Panc1 (cell line): Measurements from ENCODE around the gene RAB28. TPM values are rescaled to one million over a fixed set of nuclear protein-coding genes. Genes with fewer than 3 reads are reported as not detected.

ENCODE experiments used
- ATAC-seq: fragments of 200-7000 bp; cut with Tn5 transposase; 2 replicates; pipeline ENCODE4 v1.9.1; 2020; ENCODE audit warnings: mild to moderate bottlenecking, moderate library complexity
- BruUV-seq: library from RNA; stranded (reverse); fragments of 400-500 nt; replicated peaks from 2 replicates; lab custom pipeline; 2021; lab: Mats Ljungman, UMichigan
- CTCF ChIA-PET: fragments of 300-600 bp; sonication (Branson Sonifier 250); formaldehyde crosslinking; loops from one replicate; lab custom pipeline; 2022; ENCODE audit warnings: antibody characterized with exemption; lab: Charles Lee
- POLR2A ChIA-PET: fragments of 300-600 bp; sonication (Branson Sonifier 250); formaldehyde crosslinking; loops from one replicate; lab custom pipeline; 2022; ENCODE audit warnings: antibody characterized with exemption; lab: Charles Lee
- DNase-seq: peaks from one replicate; pipeline ENCODE4 v3.0.0-alpha.2; 2010; ENCODE audit warnings: low read depth, low spot score
- H3K27ac ChIP-seq: 2 replicates; pipeline ENCODE4 v1.5.1; 2011; ENCODE audit warnings: mild to moderate bottlenecking, low read length, inconsistent platforms
- H3K27me3 ChIP-seq: fragments of 200-500 bp; sonication (Bioruptor generic); 2 replicates; pipeline ENCODE4 v1.6.0; 2014; ENCODE audit warnings: low read length, inconsistent platforms; ENCODE audit not compliant: control insufficient read depth, insufficient read depth
- H3K36me3 ChIP-seq: fragments of 200-500 bp; sonication (Bioruptor generic); 2 replicates; pipeline ENCODE4 v1.5.1; 2014; ENCODE audit warnings: inconsistent platforms, mild to moderate bottlenecking, low read length, moderate library complexity; ENCODE audit not compliant: control insufficient read depth, insufficient read depth
- H3K4me1 ChIP-seq: 2 replicates; pipeline ENCODE4 v1.5.1; 2011; ENCODE audit warnings: inconsistent platforms, mild to moderate bottlenecking, low read length, moderate library complexity; ENCODE audit not compliant: control insufficient read depth, insufficient read depth
- H3K4me3 ChIP-seq, 2 experiments: 2 replicates each; pipeline ENCODE4 v1.5.1; 2011 to 2012; ENCODE audit warnings: low read depth in 2 of 2, low read length in 2 of 2, mild to moderate bottlenecking in 2 of 2, inconsistent platforms in 1 of 2, moderate library complexity in 1 of 2
- H3K9me3 ChIP-seq: fragments of 200-500 bp; sonication (Bioruptor generic); 2 replicates; pipeline ENCODE4 v1.5.1; 2014; ENCODE audit warnings: low read depth, mild to moderate bottlenecking, inconsistent platforms, low read length, moderate library complexity; ENCODE audit not compliant: control insufficient read depth, insufficient read depth
- CTCF ChIP-seq: fragments of 450-650 bp; IDR thresholded peaks from 2 replicates; pipeline ENCODE4 v1.5.1; 2017; ENCODE audit warnings: mild to moderate bottlenecking
- POLR2AphosphoS5 ChIP-seq: IDR thresholded peaks from 2 replicates; pipeline ENCODE4 v1.6.1; 2012; ENCODE audit warnings: mild to moderate bottlenecking, low read depth, low read length, moderate library complexity
- REST ChIP-seq, 2 experiments: IDR thresholded peaks; 2 replicates each; pipeline ENCODE4 v1.6.1; 2011 to 2012; ENCODE audit warnings: low read depth in 2 of 2, control low read depth in 1 of 2, low read length in 1 of 2, mild to moderate bottlenecking in 1 of 2, moderate library complexity in 1 of 2; ENCODE audit not compliant: insufficient read depth in 1 of 2
- SIN3A ChIP-seq: IDR thresholded peaks from 2 replicates; pipeline ENCODE4 v1.6.1; 2012; ENCODE audit warnings: low read depth, mild to moderate bottlenecking, low read length, moderate library complexity, borderline replicate concordance; ENCODE audit not compliant: insufficient read depth
- TCF7L2 ChIP-seq: IDR thresholded peaks from 2 replicates; pipeline ENCODE4 v1.6.1; 2011; ENCODE audit warnings: mild to moderate bottlenecking, low read depth, low read length, inconsistent platforms
- in situ Hi-C: cut with HindIII; loops from 2 replicates; pipeline ENCODE4 v1.10.0; 2016; ENCODE audit warnings: low sequenced_read_pairs, low pct_unique_long_range_greater_than_20kb
- intact Hi-C: fragments of 100-400 bp; cut with micrococcal nuclease; formaldehyde crosslinking; loops from one replicate; pipeline ENCODE4 v1.10.0; 2022; ENCODE audit not compliant: unreplicated experiment
- total RNA-seq: library from RNA; stranded (reverse); gene quantifications from one replicate; pipeline ENCODE4 v1.2.1, GENCODE V29; 2021; ENCODE audit not compliant: unreplicated experiment

Gene RAB28
- total RNA-seq, 1 experiment from 2014 or later, result 10.2 TPM

GRCh38 chr4:13348216-13348615 is 135.9 kb downstream of the RAB28 start:
- ATAC-seq (no peak), DNase-seq (no peak)
- Histone ChIP-seq H3K9me3 (no peaks in the 10 kb centered on the region), H3K27me3 (no peaks in the 10 kb centered on the region), H3K36me3 (no peaks in the 10 kb centered on the region), H3K4me3 (no peak overlapping the region), H3K4me1 (no peaks in the 10 kb centered on the region), H3K27ac (no peak overlapping the region)
- ChIA-PET CTCF (no interaction called here), POLR2A (no interaction called here)
- intact Hi-C loops, result no loop called here
- no TSS peak for BruUV-seq
- in situ Hi-C loops, result no loop called here
- no peak for TF ChIP-seq POLR2AphosphoS5
- TF ChIP-seq CTCF, result no peak
- TF ChIP-seq REST (IDR thresholded peaks at IDR 0.05; ENCODE audit: insufficient read depth in 1 of 2, low read depth in 2 of 2, low read length in 1 of 2), result no peak
- TF ChIP-seq SIN3A, result no peak
- TF ChIP-seq TCF7L2, result no peak

GRCh38 chr4:13347517-13348125 is 136.5 kb downstream of the RAB28 start:
- POLR2A ChIA-PET, result no interaction called here

More at GRCh38 chr4:13347517-13348125, 136.5 kb downstream of the RAB28 start:
- no peak overlapping the region for H3K4me3 ChIP-seq
- H3K27ac ChIP-seq, result no peak overlapping the region
- no peaks in the 10 kb centered on the region for H3K9me3 ChIP-seq
- ATAC-seq (no peak), DNase-seq (no peak)
- no peaks in the 10 kb centered on the region for H3K4me1 ChIP-seq
- in situ Hi-C loops (no loop called here), intact Hi-C loops (no loop called here)
- no peak for TF ChIP-seq TCF7L2
- TF ChIP-seq POLR2AphosphoS5, result no peak
- no peak for TF ChIP-seq SIN3A
- TF ChIP-seq CTCF, result no peak
- TF ChIP-seq REST (IDR thresholded peaks at IDR 0.05; ENCODE audit: insufficient read depth in 1 of 2, low read depth in 2 of 2, low read length in 1 of 2), result no peak
- no peaks in the 10 kb centered on the region for H3K27me3 ChIP-seq
- H3K36me3 ChIP-seq, result no peaks in the 10 kb centered on the region
- CTCF ChIA-PET, result no interaction called here
- BruUV-seq, result no TSS peak
